HepG2 (cell line): ENCODE results near the gene DBN1. TPM values are rescaled to one million over a fixed set of nuclear protein-coding genes. Genes with fewer than 3 reads are reported as not detected.

Source experiments
- ATAC-seq: fragments of 200-7000 bp; cut with Tn5 transposase; 3 replicates; pipeline ENCODE4 v1.9.1; 2020; ENCODE audit warnings: mild to moderate bottlenecking, moderate library complexity
- BruUV-seq: library from RNA; stranded (reverse); fragments of 400-500 nt; replicated peaks from 2 replicates; lab custom pipeline; 2021; lab: Mats Ljungman, UMichigan
- CTCF ChIA-PET: fragments of 300-600 bp; formaldehyde crosslinking; extraction: SDS; loops from one replicate; lab custom pipeline; 2021; ENCODE audit warnings: low total read pairs, inconsistent platforms, low intra/inter-chr PET ratio; lab: Yijun Ruan, JAX
- POLR2A ChIA-PET: fragments of 350-600 bp; sonication (Branson Sonifier 250); formaldehyde crosslinking; loops from one replicate; lab custom pipeline; 2020; ENCODE audit warnings: antibody characterized with exemption, inconsistent platforms; lab: Yijun Ruan, JAX
- DNase-seq: peaks from one replicate; pipeline ENCODE4 v3.0.0-alpha.2; 2015; ENCODE audit warnings: low spot score
- FAIRE-seq: peaks from 3 replicates; lab custom pipeline; 2011; peaks lifted over from hg19 to GRCh38; lab: Jason Lieb, UNC
- H2AFZ ChIP-seq: one replicate; pipeline ENCODE4 v1.6.1; 2011; ENCODE audit warnings: low read length, inconsistent platforms
- H3K27ac ChIP-seq: fragments of 300-600 bp; 3 replicates; pipeline ENCODE4 v1.8.0; 2011; ENCODE audit warnings: mixed run types, mild to moderate bottlenecking, mixed read lengths, low read length, inconsistent platforms; ENCODE audit not compliant: insufficient read depth; ENCODE audit errors: extremely low read length
- H3K27me3 ChIP-seq, 2 experiments: fragments of 200-600 bp in 1 of 2; 2 replicates in 1 of 2; 3 replicates in 1 of 2; pipeline versions ENCODE4 v1.6.0 to v1.8.0; 2011; ENCODE audit warnings: low read length in 2 of 2, mild to moderate bottlenecking in 2 of 2, moderate library complexity in 2 of 2, inconsistent platforms in 1 of 2; ENCODE audit not compliant: insufficient read depth in 2 of 2, control insufficient read depth in 1 of 2
- H3K36me3 ChIP-seq, 2 experiments: fragments of 200-600 bp in 1 of 2; replicated peaks in 1 of 2; 2 replicates in 1 of 2; 3 replicates in 1 of 2; pipeline versions ENCODE4 v1.5.1 to v1.8.0; 2011; ENCODE audit warnings: low read length in 2 of 2, inconsistent platforms in 1 of 2; ENCODE audit not compliant: insufficient read depth in 2 of 2, control insufficient read depth in 1 of 2
- H3K4me1 ChIP-seq: 2 replicates; pipeline ENCODE4 v1.5.1; 2012; ENCODE audit warnings: low read length, inconsistent platforms; ENCODE audit not compliant: insufficient read depth
- H3K4me2 ChIP-seq: 2 replicates; pipeline ENCODE4 v1.6.0; 2011; ENCODE audit warnings: low read depth, low read length, inconsistent platforms
- H3K4me3 ChIP-seq, 3 experiments: fragments of 200-600 bp in 1 of 3; sonication (generic), shearing (Covaris generic) in 1 of 3; replicated peaks in 1 of 3; 2 replicates each; pipeline ENCODE4 v1.5.1; 2011 to 2016; ENCODE audit warnings: low read length in 3 of 3, inconsistent platforms in 2 of 3, low read depth in 2 of 3, mild to moderate bottlenecking in 2 of 3, control low read depth in 1 of 3, mixed read lengths in 1 of 3; ENCODE audit not compliant: insufficient read depth in 1 of 3
- H3K79me2 ChIP-seq: one replicate; pipeline ENCODE4 v1.6.1; 2011; ENCODE audit warnings: low read length, inconsistent platforms; ENCODE audit not compliant: insufficient read depth
- H3K9ac ChIP-seq: 2 replicates; pipeline ENCODE4 v1.6.0; 2011; ENCODE audit warnings: mild to moderate bottlenecking, low read depth, low read length, inconsistent platforms; ENCODE audit not compliant: insufficient read depth
- H3K9me3 ChIP-seq: 2 replicates; pipeline ENCODE4 v1.5.1; 2012; ENCODE audit warnings: mild to moderate bottlenecking, low read length
- H4K20me1 ChIP-seq: 2 replicates; pipeline ENCODE4 v1.6.0; 2011; ENCODE audit warnings: inconsistent platforms, mild to moderate bottlenecking, low read length, moderate library complexity; ENCODE audit not compliant: insufficient read depth
- AGO2 ChIP-seq: fragments of 200-400 bp; formaldehyde crosslinking; optimal IDR thresholded peaks from 2 replicates; pipeline ENCODE3; 2017; ENCODE audit warnings: mild to moderate bottlenecking, low read depth, low read length, moderate library complexity
- GLI4 ChIP-seq: sonication (generic); formaldehyde crosslinking; IDR thresholded peaks from 2 replicates; pipeline ENCODE4 v1.5.1; 2020; ENCODE audit warnings: missing genetic modification reagents, mild to moderate bottlenecking, moderate library complexity, borderline replicate concordance
- HNRNPL ChIP-seq: fragments of 200-400 bp; formaldehyde crosslinking; IDR thresholded peaks from 2 replicates; pipeline ENCODE4 v1.6.1; 2017; ENCODE audit warnings: mild to moderate bottlenecking, low read depth, low read length
- WGBS: methylation state at CpG from one replicate; pipeline ENCODE4 v1.1.6; 2017; ENCODE audit warnings: low lambda C conversion rate; 5-methylcytosine and 5-hydroxymethylcytosine counted together
- in situ Hi-C: cut with HindIII; loops from 2 replicates; pipeline ENCODE4 v1.10.0; 2017; ENCODE audit warnings: low pct_unique_long_range_greater_than_20kb; ENCODE audit not compliant: extremely low pct_ligation_motif_present
- intact Hi-C: fragments of 100-400 bp; cut with micrococcal nuclease; formaldehyde crosslinking; loops from one replicate; pipeline ENCODE4 v1.10.0; 2022; ENCODE audit not compliant: unreplicated experiment
- polyA plus RNA-seq, 8 experiments: library from polyadenylated mRNA; depleted of rRNA in 3 of 8; stranded (reverse) in 7 of 8; unstranded in 1 of 8; fragments of >200 nt; fragmentation: Illumina TruSeq in 4 of 8; extraction: Trizol in 4 of 8; gene quantifications; 2 replicates each; pipeline versions ENCODE4 v1.2.1 to v1.2.3, GENCODE V29; 2011 to 2016; ENCODE audit warnings: low read depth in 4 of 8, missing spikeins in 1 of 8, mixed read lengths in 1 of 8; ENCODE audit not compliant: insufficient read depth in 1 of 8
- total RNA-seq, 5 experiments: library from RNA; depleted of rRNA; stranded (reverse); fragments of >200 nt; fragmentation: Illumina TruSeq; extraction: Trizol; gene quantifications; 2 replicates each; pipeline ENCODE4 v1.2.3, GENCODE V29; 2016; ENCODE audit warnings: low read depth in 1 of 5

DBN1 gene
- total and polyA plus RNA-seq, 2 of the 13 experiments (the other 11 are each of a cell fraction or from before 2014, with no cell fraction given), result 27.0 to 37.3 TPM

DNA sequence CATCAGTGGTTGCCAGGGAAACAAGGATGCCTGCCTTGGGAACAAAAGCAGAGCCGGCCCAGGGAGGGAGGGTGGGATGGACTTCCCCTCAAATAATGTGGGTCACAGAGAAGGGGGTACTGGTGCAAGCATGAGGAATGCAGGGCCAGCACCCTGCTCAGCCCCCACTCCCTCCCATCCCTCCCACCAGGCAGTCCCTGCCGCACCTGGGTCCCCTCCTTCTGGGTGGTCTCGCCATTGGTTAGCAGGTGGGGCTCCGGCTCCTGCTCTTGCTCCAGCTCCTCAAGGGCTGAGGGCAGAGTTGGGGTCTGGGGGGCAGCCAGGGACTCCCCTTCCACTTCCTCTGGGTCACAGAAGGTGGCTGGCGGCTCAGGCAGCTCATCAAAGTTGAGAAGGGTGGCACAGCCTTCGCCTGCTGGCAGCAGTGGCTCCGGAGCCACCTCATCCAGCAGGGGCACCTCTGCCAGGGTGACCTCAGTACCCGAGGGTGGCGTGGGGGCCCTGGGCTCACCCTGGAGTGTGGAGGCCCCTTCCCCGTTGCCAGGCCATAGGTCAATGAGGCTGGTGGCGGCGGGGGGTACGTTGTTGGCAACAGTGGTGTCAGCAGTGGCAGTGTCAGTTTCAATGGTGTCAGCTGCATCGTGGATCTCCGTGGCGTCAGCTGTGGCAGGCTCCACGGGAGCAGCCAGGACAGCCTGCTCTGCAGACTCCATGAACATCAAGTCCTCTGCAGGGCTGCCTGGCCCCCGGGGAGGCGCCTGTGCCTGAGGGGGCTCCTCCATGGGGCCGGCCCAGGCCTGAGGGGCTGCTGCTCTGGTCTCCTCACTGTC is 15.4 kb downstream of the DBN1 start:
- Histone ChIP-seq H3K4me1 (peaks cover 22% of the 10 kb centered on the region), H3K27ac (peak overlapping the region; percentile 30), H3K9ac (no peak overlapping the region), H3K4me3 (no peak overlapping the region), H3K9me3 (no peaks in the 10 kb centered on the region), H3K27me3 (no peaks in the 10 kb centered on the region; a peak in 1 of 5 replicates)
- WGBS, result no CpG with 5 or more reads among the region's 20 CpGs
- FAIRE-seq (no peak), DNase-seq (no peak), ATAC-seq (no peak)
- intact Hi-C loops, result loop anchor here (2.0 kb wide), 2 partner anchors 39 to 87 kb away; partner anchors contain the start of gene PDLIM7
- in situ Hi-C loops, result loop anchor here (5.0 to 25.0 kb wide), 2 partner anchors 71 to 346 kb away; no protein-coding TSS in a partner anchor
- TF ChIP-seq HNRNPL, result 0 out of 2 replicates have a peak, but pooled peaks have one; percentile 30
- peak; percentile 21 for TF ChIP-seq AGO2
- no peak for TF ChIP-seq GLI4
- TF ChIP-seq, all 625 proteins: peak for 2
- BruUV-seq, result no TSS peak
- ChIA-PET POLR2A (interaction anchor here (1.0 to 1.7 kb wide), 9 partner anchors 14 to 371 kb away, joined by 3 to 24 read pairs (median 6); partner anchors contain the start of genes FGFR4, GRK6 and PDLIM7), CTCF (interaction anchor here (1.4 to 4.8 kb wide), 3 partner anchors 11 to 54 kb away, joined by 4 to 35 read pairs (median 5); no protein-coding TSS in a partner anchor)
- Histone ChIP-seq H3K79me2 (peaks cover 5% of the 10 kb centered on the region), H3K36me3 (peaks cover 0 to 4% of the 10 kb centered on the region in 2 experiments; a peak in 1 of 5 replicates), H4K20me1 (peaks cover 12% of the 10 kb centered on the region; the same call in 1 of the 2 replicates), H2AFZ (no peak overlapping the region), H3K4me2 (no peak overlapping the region)
